ENCODE data around the gene SH3BGRL2.
"Not testable (repeated sequence)": the region's sequence is repeated elsewhere in the genome, so short reads cannot be mapped to it uniquely, and the experiment has no call there.

Gene SH3BGRL2

DNA sequence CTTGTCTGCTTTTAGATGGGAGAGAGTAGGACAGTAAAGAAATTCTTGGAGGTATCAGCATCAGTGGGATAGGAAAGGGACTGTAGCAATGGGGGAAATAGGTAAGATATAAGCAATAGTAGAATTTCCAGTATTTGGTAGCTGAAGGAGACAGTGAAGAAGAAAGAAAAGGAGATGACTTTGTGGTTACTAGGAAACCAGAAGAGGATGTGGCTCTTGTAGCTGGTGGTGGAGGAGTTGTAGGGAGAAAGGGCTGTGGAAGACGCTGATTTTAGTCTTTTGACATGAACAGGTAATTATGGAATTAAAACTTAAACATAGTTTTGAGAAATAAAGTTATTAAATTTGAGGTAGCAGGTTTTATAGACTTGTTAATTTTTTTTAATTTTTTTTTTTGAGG lies 26.1 kb downstream of the SH3BGRL2 start:
- TF ChIP-seq CTCF (IDR thresholded peaks at IDR 0.05; ENCODE audit: low read depth, low read length), result no peak
- no peak overlapping the region for H3K4me3 ChIP-seq (replicated peaks in 1 of 2; ENCODE audit: low read depth in 2 of 2, low read length in 2 of 2)
- no peak for DNase-seq (ENCODE audit: low read depth in 2 of 2)

DNA sequence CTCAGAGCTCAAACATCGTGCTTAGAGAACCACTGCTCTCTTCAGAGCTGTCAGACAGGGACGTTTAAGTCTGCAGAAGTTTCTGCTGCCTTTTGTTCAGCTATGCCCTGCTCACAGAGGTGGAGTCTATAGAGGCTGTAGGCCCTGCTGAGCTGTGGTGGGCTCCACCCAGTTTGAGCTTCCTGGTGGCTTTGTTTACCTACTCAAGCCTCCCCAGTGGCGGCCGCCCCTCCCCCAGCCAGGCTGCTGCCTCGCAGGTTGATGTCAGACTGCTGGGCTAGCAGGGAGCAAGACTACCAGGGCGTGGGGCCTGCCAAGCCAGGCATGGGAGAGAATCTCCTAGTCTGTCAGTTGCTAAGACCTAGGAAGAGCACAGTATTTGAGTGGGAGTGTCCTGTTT lies 32.5 kb downstream of the SH3BGRL2 start:
- not testable (repeated sequence) for DNase-seq (ENCODE audit: low read depth in 2 of 2)

DNA sequence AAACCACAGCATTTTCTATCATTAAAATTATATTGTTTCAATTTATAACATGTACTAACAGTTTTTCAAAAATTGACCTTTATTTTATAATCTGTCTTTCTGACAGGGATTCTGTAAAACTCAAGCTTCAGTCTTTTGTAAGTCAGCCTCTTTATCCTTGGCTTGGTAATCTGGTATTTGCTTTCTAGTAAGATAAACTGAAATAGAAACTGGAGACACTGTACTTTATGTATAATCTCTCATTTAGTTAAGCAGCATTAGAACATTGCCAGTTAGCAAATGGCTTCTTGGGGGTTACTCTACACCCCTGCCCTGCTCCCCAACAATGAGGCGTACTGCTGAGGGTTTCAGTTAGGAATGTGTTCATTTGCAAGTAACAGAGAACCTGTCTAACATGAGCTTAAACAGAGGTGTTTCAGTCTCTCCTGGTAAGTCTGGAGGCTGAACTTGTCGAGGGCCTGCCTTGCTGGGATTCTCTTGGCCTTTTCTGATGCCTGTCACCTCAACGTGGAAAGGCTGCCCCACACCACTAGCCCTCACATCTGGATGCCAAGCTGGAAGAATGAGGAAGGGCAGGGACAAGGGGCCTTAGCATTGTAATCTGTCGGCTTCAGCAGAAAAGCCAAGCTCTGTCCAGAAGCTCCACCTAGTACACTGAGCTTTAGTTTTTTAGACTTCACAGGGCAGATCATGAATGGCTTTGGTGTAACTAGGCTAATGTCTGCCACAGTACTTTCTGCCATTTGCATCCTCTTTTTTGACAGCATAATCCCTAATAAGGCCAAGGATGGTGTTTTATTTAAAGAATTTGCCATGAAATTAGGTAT lies 34.8 kb downstream of the SH3BGRL2 start:
- TF ChIP-seq CTCF (IDR thresholded peaks at IDR 0.05; ENCODE audit: low read depth, low read length), result no peak
- no peak for DNase-seq (ENCODE audit: low read depth in 2 of 2)
- H3K4me3 ChIP-seq (replicated peaks in 1 of 2; ENCODE audit: low read depth in 2 of 2, low read length in 2 of 2), result no peak overlapping the region

More for the DNA sequence above, 32.5 kb downstream of the SH3BGRL2 start:
- H3K4me3 ChIP-seq (replicated peaks in 1 of 2; ENCODE audit: low read depth in 2 of 2, low read length in 2 of 2), result not testable (repeated sequence)

GRCh38 chr6:79666634-79667033 lies 35.5 kb downstream of the SH3BGRL2 start:
- TF ChIP-seq CTCF (IDR thresholded peaks at IDR 0.05; ENCODE audit: low read depth, low read length), result no peak
- H3K4me3 ChIP-seq (replicated peaks in 1 of 2; ENCODE audit: low read depth in 2 of 2, low read length in 2 of 2), result no peak overlapping the region
- no peak for DNase-seq (ENCODE audit: low read depth in 2 of 2)

DNA sequence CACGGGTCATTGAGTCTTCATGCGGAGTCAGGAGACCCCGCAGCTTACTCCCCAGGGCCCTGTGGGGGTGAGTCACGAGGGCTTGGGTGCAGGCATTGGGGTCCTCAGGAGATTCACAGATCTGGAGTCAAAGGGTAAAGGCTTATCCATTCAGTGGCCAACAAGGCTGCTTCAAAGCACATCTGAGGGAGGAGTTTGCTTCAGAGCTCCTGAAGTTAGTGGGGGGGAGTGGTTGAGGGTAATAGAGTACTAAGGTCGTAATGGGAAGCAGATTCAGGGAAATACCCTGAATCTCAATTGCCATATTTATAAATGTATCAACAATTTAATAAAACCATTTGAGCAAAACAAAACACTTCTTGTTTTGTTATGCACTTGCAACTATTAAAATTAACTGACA lies 37.3 kb downstream of the SH3BGRL2 start:
- no peak overlapping the region for H3K4me3 ChIP-seq (replicated peaks in 1 of 2; ENCODE audit: low read depth in 2 of 2, low read length in 2 of 2)
- DNase-seq (ENCODE audit: low read depth in 2 of 2), result no peak
- no peak for TF ChIP-seq CTCF (IDR thresholded peaks at IDR 0.05; ENCODE audit: low read depth, low read length)

DNA sequence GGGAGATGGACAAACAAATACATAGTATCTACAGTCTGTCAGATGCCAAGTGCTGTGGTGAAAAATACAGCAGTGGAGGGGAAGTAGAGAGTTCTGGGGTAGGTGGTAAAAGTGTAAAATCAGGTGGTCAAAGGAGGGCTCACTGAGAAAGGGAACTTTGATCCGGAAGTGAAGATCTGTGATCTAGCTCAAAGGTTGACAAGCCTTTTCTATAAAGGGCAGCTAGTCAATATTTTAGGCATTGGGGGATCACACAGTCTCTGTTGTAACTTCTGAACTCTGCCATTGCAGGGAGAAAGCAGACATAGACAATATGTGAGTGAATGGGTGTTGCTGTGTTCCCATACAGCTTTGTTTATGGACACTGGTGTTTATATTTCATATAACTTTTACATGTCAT lies 38.6 kb downstream of the SH3BGRL2 start:
- no peak for DNase-seq (ENCODE audit: low read depth in 2 of 2)
- H3K4me3 ChIP-seq (replicated peaks in 1 of 2; ENCODE audit: low read depth in 2 of 2, low read length in 2 of 2), result no peak overlapping the region
- no peak for TF ChIP-seq CTCF (IDR thresholded peaks at IDR 0.05; ENCODE audit: low read depth, low read length)

DNA sequence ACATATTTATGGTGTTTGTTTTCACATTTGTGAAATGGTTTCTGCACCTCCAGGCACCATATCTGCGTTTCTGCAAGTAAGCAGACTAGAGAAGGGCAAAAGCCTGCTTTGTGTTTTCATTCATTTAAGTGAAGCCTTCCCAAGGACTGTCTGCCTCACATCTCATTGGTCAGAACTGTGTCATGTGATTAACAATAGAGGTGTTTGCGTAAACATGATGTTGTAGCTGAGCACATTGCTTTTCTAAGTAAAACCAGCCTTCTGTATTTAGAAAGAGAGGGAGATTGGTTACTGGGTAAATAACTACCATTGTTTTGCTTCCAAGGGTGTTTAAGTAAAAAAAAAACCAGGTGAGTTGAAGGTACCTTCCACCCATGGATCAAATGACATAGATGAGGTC lies 39.7 kb downstream of the SH3BGRL2 start:
- no peak for DNase-seq (ENCODE audit: low read depth in 2 of 2)
- TF ChIP-seq CTCF (IDR thresholded peaks at IDR 0.05; ENCODE audit: low read depth, low read length), result no peak
- no peak overlapping the region for H3K4me3 ChIP-seq (replicated peaks in 1 of 2; ENCODE audit: low read depth in 2 of 2, low read length in 2 of 2)
